SK-N-SH treated with all-trans-retinoic acid at 6 μM for 48 hours (cell line): Measurements from ENCODE around the gene AIDA.

Source experiments
- ATAC-seq: fragments of 200-7000 bp; cut with Tn5 transposase; 3 replicates; pipeline ENCODE4 v1.9.1; 2020; ENCODE audit warnings: mild to moderate bottlenecking, moderate library complexity
- ARNTL ChIP-seq: fragments of 450-650 bp; formaldehyde crosslinking; IDR thresholded peaks from 2 replicates; pipeline ENCODE4 v1.5.0; 2020; ENCODE audit warnings: low read depth, mild to moderate bottlenecking, moderate library complexity, borderline replicate concordance
- BACH2 ChIP-seq: fragments of 250-450 bp; sonication (Bioruptor Pico); IDR thresholded peaks from 2 replicates; pipeline ENCODE4 v1.9.0; 2021; ENCODE audit warnings: mild to moderate bottlenecking, borderline replicate concordance
- CSDC2 ChIP-seq: fragments of 250-450 bp; sonication (Bioruptor Pico); IDR thresholded peaks from 2 replicates; pipeline ENCODE4 v1.5.0; 2020; ENCODE audit warnings: mild to moderate bottlenecking, moderate library complexity
- ESRRG ChIP-seq: fragments of 250-450 bp; sonication (Bioruptor Pico); IDR thresholded peaks from 2 replicates; pipeline ENCODE4 v1.6.1; 2021; ENCODE audit warnings: mild to moderate bottlenecking
- OSR1 ChIP-seq: fragments of 250-450 bp; sonication (Bioruptor Pico); IDR thresholded peaks from 2 replicates; pipeline ENCODE4 v1.8.0; 2022; ENCODE audit warnings: moderate library complexity, mild to moderate bottlenecking, inconsistent platforms
- PPARA ChIP-seq: fragments of 250-450 bp; sonication (Bioruptor Pico); IDR thresholded peaks from 2 replicates; pipeline ENCODE4 v1.5.0; 2020; ENCODE audit warnings: mild to moderate bottlenecking, borderline replicate concordance
- RARB ChIP-seq: fragments of 250-450 bp; sonication (Bioruptor Pico); IDR thresholded peaks from 2 replicates; pipeline ENCODE4 v1.8.0; 2021; ENCODE audit warnings: mild to moderate bottlenecking, moderate library complexity
- SNAI2 ChIP-seq: fragments of 250-450 bp; sonication (Bioruptor Pico); IDR thresholded peaks from 2 replicates; pipeline ENCODE4 v1.5.0; 2020; ENCODE audit warnings: mild to moderate bottlenecking, moderate library complexity
- TCF4 ChIP-seq: fragments of 250-450 bp; sonication (Bioruptor Pico); IDR thresholded peaks from 2 replicates; pipeline ENCODE4 v1.8.0; 2021; ENCODE audit warnings: mild to moderate bottlenecking, moderate library complexity, borderline replicate concordance
- TOX ChIP-seq: fragments of 250-450 bp; sonication (Bioruptor Pico); IDR thresholded peaks from 2 replicates; pipeline ENCODE4 v1.8.0; 2021; ENCODE audit warnings: mild to moderate bottlenecking, moderate library complexity, borderline replicate concordance
- ZFP3 ChIP-seq: fragments of 250-450 bp; sonication (Bioruptor Pico); IDR thresholded peaks from 2 replicates; pipeline ENCODE4 v1.5.0; 2020; ENCODE audit warnings: mild to moderate bottlenecking, moderate library complexity
- ZFP30 ChIP-seq: fragments of 450-650 bp; formaldehyde crosslinking; IDR thresholded peaks from 2 replicates; pipeline ENCODE4 v1.5.0; 2022; ENCODE audit warnings: mild to moderate bottlenecking, moderate library complexity
- ZNF565 ChIP-seq: fragments of 450-650 bp; formaldehyde crosslinking; conservative IDR thresholded peaks from 2 replicates; pipeline ENCODE4 v1.5.0; 2020; ENCODE audit warnings: low read depth, mild to moderate bottlenecking, moderate library complexity
- ZNF70 ChIP-seq: fragments of 450-650 bp; formaldehyde crosslinking; IDR thresholded peaks from 2 replicates; pipeline ENCODE4 v1.5.0; 2020; ENCODE audit warnings: mild to moderate bottlenecking, moderate library complexity
- TF ChIP-seq, protein P1 (sequence below): fragments of 250-450 bp; sonication (Bioruptor Pico); IDR thresholded peaks from 2 replicates; pipeline ENCODE4 v1.5.1; 2021; ENCODE audit warnings: mild to moderate bottlenecking, moderate library complexity
- TF ChIP-seq, protein P2 (sequence below): fragments of 250-450 bp; sonication (Bioruptor Pico); IDR thresholded peaks from 2 replicates; pipeline ENCODE4 v1.5.1; 2020; ENCODE audit warnings: low read depth, mild to moderate bottlenecking, moderate library complexity
- TF ChIP-seq, protein P3 (sequence below): fragments of 250-450 bp; sonication (Bioruptor Pico); IDR thresholded peaks from 2 replicates; pipeline ENCODE4 v1.5.0; 2020; ENCODE audit warnings: mild to moderate bottlenecking, moderate library complexity
- TF ChIP-seq, protein P4 (sequence below): fragments of 250-450 bp; sonication (Bioruptor Pico); IDR thresholded peaks from 2 replicates; pipeline ENCODE4 v1.8.0; 2020; ENCODE audit warnings: mild to moderate bottlenecking, moderate library complexity, borderline replicate concordance
- TF ChIP-seq, protein P5 (sequence below): fragments of 250-450 bp; sonication (Bioruptor Pico); IDR thresholded peaks from 2 replicates; pipeline ENCODE4 v1.8.0; 2021; ENCODE audit warnings: low read depth, mild to moderate bottlenecking, moderate library complexity, borderline replicate concordance

Gene AIDA

DNA sequence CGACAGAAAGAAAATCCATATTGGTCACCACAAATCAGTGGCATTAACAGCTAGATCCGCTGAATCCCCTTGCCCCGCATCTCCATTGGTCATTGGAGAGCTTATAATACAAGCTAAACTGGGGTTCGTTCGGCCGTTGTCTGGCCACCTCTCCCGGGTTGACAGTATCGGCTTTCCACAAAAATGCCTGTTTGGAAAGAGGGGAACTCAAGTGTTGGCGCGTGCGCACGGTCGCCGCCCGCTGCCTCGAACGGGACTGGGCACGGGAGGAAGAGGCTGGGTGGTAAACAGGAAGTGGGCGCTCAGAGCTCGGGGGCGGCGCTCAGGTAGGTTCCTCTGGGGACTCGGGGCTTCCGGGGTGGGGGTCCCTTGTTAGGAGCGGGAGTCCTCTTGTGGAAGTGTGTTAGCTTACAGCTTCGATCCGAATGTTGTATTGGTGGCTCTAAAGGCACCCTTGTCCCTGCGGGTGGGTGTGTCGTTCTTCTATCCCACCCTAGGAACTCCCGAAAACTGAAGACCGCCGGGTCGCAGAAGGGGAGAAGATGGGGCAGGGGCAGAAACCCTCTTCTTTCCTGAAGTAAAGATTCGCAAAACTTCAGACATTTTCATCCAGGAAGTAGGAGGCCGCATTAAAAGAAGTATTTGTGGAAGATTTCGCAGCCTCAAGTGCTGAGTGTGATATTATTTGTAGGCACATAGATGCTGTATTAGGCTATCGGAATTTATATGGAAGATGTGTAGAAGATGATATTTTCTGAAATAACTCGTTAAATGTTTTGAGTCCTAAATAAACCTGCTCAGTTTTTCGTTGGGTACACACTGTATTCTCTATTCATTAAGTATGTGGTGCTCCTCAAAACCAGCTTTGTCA, 1.0 kb upstream of the AIDA start:
- TF ChIP-seq, protein P1, sequence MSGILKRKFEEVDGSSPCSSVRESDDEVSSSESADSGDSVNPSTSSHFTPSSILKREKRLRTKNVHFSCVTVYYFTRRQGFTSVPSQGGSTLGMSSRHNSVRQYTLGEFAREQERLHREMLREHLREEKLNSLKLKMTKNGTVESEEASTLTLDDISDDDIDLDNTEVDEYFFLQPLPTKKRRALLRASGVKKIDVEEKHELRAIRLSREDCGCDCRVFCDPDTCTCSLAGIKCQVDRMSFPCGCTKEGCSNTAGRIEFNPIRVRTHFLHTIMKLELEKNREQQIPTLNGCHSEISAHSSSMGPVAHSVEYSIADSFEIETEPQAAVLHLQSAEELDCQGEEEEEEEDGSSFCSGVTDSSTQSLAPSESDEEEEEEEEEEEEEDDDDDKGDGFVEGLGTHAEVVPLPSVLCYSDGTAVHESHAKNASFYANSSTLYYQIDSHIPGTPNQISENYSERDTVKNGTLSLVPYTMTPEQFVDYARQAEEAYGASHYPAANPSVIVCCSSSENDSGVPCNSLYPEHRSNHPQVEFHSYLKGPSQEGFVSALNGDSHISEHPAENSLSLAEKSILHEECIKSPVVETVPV (CRISPR knock-in tag) = no peak
- TF ChIP-seq, protein P2, sequence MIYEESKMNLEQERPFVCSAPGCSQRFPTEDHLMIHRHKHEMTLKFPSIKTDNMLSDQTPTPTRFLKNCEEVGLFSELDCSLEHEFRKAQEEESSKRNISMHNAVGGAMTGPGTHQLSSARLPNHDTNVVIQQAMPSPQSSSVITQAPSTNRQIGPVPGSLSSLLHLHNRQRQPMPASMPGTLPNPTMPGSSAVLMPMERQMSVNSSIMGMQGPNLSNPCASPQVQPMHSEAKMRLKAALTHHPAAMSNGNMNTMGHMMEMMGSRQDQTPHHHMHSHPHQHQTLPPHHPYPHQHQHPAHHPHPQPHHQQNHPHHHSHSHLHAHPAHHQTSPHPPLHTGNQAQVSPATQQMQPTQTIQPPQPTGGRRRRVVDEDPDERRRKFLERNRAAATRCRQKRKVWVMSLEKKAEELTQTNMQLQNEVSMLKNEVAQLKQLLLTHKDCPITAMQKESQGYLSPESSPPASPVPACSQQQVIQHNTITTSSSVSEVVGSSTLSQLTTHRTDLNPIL (CRISPR knock-in tag) = no peak
- TF ChIP-seq BACH2 (no peak), ZFP30 (no peak), ZFP3 (CRISPR knock-in tag) (no peak), RARB (CRISPR knock-in tag) (no peak; the same call in 1 of the 2 replicates), TOX (CRISPR knock-in tag) (no peak), TCF4 (no peak), PPARA (no peak), OSR1 (no peak), ESRRG (no peak)
- TF ChIP-seq, protein P3, sequence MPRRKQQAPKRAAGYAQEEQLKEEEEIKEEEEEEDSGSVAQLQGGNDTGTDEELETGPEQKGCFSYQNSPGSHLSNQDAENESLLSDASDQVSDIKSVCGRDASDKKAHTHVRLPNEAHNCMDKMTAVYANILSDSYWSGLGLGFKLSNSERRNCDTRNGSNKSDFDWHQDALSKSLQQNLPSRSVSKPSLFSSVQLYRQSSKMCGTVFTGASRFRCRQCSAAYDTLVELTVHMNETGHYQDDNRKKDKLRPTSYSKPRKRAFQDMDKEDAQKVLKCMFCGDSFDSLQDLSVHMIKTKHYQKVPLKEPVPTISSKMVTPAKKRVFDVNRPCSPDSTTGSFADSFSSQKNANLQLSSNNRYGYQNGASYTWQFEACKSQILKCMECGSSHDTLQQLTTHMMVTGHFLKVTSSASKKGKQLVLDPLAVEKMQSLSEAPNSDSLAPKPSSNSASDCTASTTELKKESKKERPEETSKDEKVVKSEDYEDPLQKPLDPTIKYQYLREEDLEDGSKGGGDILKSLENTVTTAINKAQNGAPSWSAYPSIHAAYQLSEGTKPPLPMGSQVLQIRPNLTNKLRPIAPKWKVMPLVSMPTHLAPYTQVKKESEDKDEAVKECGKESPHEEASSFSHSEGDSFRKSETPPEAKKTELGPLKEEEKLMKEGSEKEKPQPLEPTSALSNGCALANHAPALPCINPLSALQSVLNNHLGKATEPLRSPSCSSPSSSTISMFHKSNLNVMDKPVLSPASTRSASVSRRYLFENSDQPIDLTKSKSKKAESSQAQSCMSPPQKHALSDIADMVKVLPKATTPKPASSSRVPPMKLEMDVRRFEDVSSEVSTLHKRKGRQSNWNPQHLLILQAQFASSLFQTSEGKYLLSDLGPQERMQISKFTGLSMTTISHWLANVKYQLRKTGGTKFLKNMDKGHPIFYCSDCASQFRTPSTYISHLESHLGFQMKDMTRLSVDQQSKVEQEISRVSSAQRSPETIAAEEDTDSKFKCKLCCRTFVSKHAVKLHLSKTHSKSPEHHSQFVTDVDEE (CRISPR knock-in tag) = no peak
- TF ChIP-seq, protein P4, sequence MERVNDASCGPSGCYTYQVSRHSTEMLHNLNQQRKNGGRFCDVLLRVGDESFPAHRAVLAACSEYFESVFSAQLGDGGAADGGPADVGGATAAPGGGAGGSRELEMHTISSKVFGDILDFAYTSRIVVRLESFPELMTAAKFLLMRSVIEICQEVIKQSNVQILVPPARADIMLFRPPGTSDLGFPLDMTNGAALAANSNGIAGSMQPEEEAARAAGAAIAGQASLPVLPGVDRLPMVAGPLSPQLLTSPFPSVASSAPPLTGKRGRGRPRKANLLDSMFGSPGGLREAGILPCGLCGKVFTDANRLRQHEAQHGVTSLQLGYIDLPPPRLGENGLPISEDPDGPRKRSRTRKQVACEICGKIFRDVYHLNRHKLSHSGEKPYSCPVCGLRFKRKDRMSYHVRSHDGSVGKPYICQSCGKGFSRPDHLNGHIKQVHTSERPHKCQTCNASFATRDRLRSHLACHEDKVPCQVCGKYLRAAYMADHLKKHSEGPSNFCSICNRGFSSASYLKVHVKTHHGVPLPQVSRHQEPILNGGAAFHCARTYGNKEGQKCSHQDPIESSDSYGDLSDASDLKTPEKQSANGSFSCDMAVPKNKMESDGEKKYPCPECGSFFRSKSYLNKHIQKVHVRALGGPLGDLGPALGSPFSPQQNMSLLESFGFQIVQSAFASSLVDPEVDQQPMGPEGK = no peak
- peak; percentile 80 for ATAC-seq

DNA sequence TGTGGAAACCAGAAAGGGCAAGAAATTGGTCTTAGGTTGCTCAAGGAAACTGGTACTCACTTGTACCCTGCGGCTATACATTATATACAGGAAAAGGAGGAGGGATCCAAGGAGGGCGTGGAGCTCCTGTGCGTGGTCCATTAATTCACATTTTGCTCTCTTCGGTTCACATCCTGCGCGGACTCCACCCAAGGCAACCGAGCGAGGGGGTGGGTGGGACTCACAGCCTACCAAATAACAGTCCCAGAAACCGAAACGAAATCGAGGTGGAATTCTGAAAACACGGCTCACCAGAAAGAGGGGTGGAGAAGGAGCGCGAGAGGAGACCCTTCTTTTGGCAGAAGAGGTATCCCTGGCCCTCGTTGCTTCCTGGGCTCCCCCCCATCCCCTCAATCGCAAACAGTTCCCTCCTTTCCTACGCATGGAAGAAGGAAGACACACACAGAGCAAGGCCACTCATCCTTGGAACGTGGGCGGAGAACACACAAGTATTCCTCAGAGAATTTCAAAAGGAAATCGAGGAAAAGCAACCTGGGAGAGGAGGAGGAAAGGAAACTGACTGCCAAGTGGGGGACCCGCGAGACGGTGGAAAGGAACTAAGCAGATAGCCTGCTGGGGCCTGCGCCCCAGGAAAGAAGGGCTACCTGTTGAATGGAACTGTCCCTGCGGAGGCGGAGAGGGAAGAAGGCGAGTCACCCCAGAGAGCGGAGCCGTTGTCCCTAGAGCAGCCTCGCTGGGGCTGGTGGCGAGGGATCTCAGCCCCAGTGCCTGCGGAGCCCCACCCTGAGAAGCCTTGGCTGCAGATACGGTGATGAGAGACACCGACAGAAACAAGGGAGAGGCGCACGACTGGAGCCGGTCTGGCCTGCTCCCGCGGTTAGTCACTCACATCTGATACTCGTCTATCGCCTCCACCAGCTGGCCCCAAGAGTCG, 705 bp downstream of the AIDA start:
- ATAC-seq = peak; percentile 64
- TF ChIP-seq SNAI2 (CRISPR knock-in tag) (no peak), RARB (CRISPR knock-in tag) (no peak), ZNF565 (no peak), CSDC2 (CRISPR knock-in tag) (no peak), BACH2 (no peak)
- TF ChIP-seq, protein P4 = no peak
- TF ChIP-seq, all 23 proteins: peak for 0

DNA sequence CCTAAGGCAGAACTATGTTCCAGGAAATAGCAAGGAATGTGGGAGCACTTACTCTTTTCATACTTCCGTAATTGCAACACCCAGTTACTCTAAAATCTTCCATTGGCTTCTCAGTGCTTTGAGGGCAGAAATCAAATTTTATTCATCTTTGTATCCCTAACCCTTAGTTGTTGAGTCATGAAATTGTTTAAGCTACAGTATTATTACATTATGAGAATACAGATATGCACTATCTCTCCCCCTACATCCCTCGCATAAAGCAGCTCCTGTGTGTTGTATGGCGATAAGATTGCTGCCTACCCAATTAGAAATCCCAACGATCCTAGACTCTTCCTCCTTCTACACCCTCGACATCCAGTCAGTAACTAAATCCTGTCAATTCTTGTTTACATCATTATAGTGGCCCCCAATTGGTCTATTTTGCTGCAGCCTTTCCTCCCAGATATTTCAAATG, 2.6 kb downstream of the AIDA start:
- no peak for ATAC-seq
- TF ChIP-seq ZFP3 (CRISPR knock-in tag) (no peak), SNAI2 (CRISPR knock-in tag) (no peak), ZNF70 (CRISPR knock-in tag) (no peak), ESRRG (no peak), BACH2 (no peak), CSDC2 (CRISPR knock-in tag) (no peak), ARNTL (no peak), ZFP30 (no peak)
- TF ChIP-seq, protein P2 (CRISPR knock-in tag) = no peak
- TF ChIP-seq, protein P1 (CRISPR knock-in tag) = no peak
- TF ChIP-seq, protein P5, sequence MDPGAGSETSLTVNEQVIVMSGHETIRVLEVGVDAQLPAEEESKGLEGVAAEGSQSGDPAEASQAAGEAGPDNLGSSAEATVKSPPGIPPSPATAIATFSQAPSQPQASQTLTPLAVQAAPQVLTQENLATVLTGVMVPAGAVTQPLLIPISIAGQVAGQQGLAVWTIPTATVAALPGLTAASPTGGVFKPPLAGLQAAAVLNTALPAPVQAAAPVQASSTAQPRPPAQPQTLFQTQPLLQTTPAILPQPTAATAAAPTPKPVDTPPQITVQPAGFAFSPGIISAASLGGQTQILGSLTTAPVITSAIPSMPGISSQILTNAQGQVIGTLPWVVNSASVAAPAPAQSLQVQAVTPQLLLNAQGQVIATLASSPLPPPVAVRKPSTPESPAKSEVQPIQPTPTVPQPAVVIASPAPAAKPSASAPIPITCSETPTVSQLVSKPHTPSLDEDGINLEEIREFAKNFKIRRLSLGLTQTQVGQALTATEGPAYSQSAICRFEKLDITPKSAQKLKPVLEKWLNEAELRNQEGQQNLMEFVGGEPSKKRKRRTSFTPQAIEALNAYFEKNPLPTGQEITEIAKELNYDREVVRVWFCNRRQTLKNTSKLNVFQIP = no peak
